Subcutaneous abdominal adipose tissue (tissue), 5 donors: ENCODE data around the gene TMEM234.

ENCODE experiments used
- H3K27ac ChIP-seq: one replicate; pipeline ENCODE4 v1.7.0; 2013; ENCODE audit warnings: low read depth, mild to moderate bottlenecking, inconsistent platforms, low read length, moderate library complexity
- H3K27me3 ChIP-seq, 5 donors: one replicate each; pipeline ENCODE4 v1.7.0; 2013; ENCODE audit warnings: low read length in 5 of 5, inconsistent platforms in 1 of 5; ENCODE audit not compliant: control insufficient read depth in 5 of 5, insufficient read depth in 4 of 5
- H3K36me3 ChIP-seq, 5 donors: one replicate each; pipeline ENCODE4 v1.7.0; 2013; ENCODE audit warnings: low read length in 5 of 5; ENCODE audit not compliant: control insufficient read depth in 5 of 5, insufficient read depth in 5 of 5
- H3K4me1 ChIP-seq, 5 donors: one replicate each; pipeline ENCODE4 v1.7.0; 2013; ENCODE audit warnings: low read length in 5 of 5, mild to moderate bottlenecking in 3 of 5, moderate library complexity in 1 of 5; ENCODE audit not compliant: control insufficient read depth in 5 of 5, insufficient read depth in 5 of 5
- H3K4me3 ChIP-seq, 5 donors: one replicate each; pipeline ENCODE4 v1.7.0; 2013; ENCODE audit warnings: low read length in 5 of 5, low read depth in 1 of 5
- H3K9ac ChIP-seq, 5 donors: one replicate each; pipeline ENCODE4 v1.7.0; 2013; ENCODE audit warnings: low read length in 5 of 5, mild to moderate bottlenecking in 4 of 5, moderate library complexity in 3 of 5
- H3K9me3 ChIP-seq, 5 donors: one replicate each; pipeline ENCODE4 v1.7.0; 2013; ENCODE audit warnings: low read length in 5 of 5; ENCODE audit not compliant: control insufficient read depth in 5 of 5
- donor health status: healthy.
- donor health status: healthy.
- donor health status: healthy.
- donor health status: healthy.
- donor health status: healthy.

The TMEM234 gene

DNA sequence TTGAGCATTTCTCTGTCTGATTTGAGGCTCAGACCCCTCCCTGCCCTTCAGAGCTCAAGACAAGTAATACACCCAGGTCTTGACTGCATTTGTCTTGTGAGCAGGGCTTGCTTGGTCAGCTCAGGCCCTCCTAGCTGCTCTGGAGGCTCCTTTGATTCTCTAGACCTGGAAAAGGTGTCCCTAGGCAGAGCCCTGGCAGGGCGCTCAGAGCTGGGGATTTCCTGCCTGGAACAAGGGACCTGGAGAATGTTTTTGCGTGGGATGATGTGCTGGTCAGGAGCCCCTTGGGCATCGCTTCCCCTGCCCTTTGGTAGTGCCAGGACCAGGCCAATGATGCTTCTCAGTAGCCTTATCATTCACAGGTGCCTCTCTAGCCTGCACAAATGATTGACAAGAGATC is 26.6 kb downstream of the TMEM234 start:
- Histone ChIP-seq H3K9ac (no peak overlapping the region), H3K4me3 (no peak overlapping the region), H3K4me1 (peaks cover 0 to 18% (median 12%) of the 10 kb centered on the region in 5 donors), H3K27me3 (no peaks in the 10 kb centered on the region), H3K27ac (no peak overlapping the region), H3K36me3 (peaks cover 14 to 82% (median 74%) of the 10 kb centered on the region in 5 donors), H3K9me3 (no peaks in the 10 kb centered on the region)

DNA sequence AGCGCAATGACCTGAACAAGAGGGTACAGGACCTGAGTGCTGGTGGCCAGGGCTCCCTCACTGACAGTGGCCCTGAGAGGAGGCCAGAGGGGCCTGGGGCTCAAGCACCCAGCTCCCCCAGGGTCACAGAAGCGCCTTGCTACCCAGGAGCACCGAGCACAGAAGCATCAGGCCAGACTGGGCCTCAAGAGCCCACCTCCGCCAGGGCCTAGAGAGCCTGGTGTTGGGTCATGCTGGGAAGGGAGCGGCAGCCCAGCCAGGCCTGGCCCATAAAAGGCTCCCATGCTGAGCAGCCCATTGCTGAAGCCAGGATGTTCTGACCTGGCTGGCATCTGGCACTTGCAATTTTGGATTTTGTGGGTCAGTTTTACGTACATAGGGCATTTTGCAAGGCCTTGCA is 27.2 kb downstream of the TMEM234 start:
- peaks cover 16 to 87% (median 79%) of the 10 kb centered on the region in 5 donors for H3K36me3 ChIP-seq
- no peaks in the 10 kb centered on the region for H3K9me3 ChIP-seq
- no peak overlapping the region for H3K27ac ChIP-seq

DNA sequence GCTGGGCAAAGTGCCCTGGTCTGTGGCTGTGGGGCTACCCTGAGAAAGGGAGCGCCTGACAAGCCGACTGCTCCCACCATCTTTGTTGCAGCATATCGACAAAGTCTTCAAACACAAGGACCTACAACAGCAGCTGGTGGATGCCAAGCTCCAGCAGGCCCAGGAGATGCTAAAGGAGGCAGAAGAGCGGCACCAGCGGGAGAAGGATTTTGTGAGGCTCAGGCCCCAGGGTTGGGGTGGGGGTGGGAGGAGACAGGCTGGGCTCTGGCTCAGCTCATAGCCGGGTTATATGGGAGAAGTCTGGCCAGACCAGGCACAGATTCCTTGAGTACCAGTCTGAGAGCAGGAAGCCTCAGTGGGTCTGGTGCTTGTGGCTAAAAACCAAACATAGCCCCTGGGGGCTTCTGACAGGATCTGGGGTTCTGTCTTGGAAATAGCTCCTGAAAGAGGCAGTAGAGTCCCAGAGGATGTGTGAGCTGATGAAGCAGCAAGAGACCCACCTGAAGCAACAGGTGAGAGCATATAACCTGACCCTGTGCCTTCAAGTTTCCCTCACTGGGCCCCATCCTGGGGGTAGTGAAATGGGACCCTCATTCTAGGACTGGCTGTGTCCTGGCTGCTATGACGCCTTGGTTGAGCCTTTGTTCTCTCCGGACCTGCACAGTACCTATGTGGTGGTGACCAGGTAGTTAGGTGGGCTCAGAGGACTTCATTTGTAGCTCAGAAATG is 29.8 kb downstream of the TMEM234 start:
- peaks cover 22 to 100% (median 98%) of the 10 kb centered on the region in 5 donors for H3K36me3 ChIP-seq
- H3K27me3 ChIP-seq: no peaks in the 10 kb centered on the region
- H3K4me1 ChIP-seq: peaks cover 0 to 6% (median 0%) of the 10 kb centered on the region in 5 donors

More for the DNA sequence above, 27.2 kb downstream of the TMEM234 start:
- H3K9ac ChIP-seq: peak overlapping the region in 1 of 5 donors; percentile 4
- no peaks in the 10 kb centered on the region for H3K27me3 ChIP-seq
- H3K4me1 ChIP-seq: peaks cover 0 to 12% (median 6%) of the 10 kb centered on the region in 5 donors
- no peak overlapping the region for H3K4me3 ChIP-seq

DNA sequence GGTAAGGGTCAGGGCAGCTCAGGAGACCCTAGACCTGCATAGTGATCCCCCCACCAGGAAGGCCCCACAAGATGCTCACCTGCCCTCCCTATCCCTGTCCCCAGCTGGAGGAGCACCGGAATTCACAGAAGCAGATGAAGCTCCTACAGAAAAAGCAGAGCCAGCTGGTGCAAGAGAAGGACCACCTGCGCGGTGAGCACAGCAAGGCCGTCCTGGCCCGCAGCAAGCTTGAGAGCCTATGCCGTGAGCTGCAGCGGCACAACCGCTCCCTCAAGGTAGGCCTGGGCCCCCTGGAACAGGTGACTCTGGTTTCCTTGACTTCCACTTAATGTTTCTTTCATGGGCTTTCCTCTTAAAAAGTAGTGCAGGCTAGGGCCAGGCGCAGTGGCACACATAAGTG is 34.3 kb downstream of the TMEM234 start:
- Histone ChIP-seq H3K27me3 (no peaks in the 10 kb centered on the region), H3K4me3 (no peak overlapping the region), H3K27ac (no peak overlapping the region), H3K9ac (no peak overlapping the region), H3K4me1 (peaks cover 0 to 16% (median 12%) of the 10 kb centered on the region in 5 donors), H3K36me3 (peaks cover 23 to 92% (median 77%) of the 10 kb centered on the region in 5 donors), H3K9me3 (no peaks in the 10 kb centered on the region)

More for the DNA sequence above, 29.8 kb downstream of the TMEM234 start:
- Histone ChIP-seq H3K9ac (no peak overlapping the region), H3K9me3 (no peaks in the 10 kb centered on the region), H3K4me3 (no peak overlapping the region), H3K27ac (no peak overlapping the region)

DNA sequence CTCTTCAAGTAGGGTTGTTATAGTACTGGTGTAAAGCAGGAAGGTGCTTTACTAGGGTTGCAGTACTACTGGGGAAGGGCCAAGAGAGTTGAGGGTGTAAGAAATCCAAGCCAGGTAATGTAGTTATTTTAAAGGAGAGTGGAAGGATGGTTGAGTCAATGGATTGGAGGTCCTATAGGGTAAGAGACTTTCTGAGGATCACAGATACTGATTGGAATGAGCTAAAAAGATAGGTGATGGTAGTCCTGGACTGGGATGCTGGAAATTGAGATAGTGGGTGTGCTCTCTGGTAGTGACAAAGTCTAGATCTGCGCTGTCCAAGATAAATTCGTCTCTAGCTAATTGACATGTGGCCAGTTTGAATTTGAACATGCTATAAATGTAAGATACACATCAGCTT is 35.7 kb downstream of the TMEM234 start:
- Histone ChIP-seq H3K27me3 (no peaks in the 10 kb centered on the region), H3K4me1 (peaks cover 3 to 29% (median 20%) of the 10 kb centered on the region in 5 donors), H3K9me3 (no peaks in the 10 kb centered on the region), H3K9ac (no peak overlapping the region), H3K4me3 (no peak overlapping the region), H3K27ac (no peak overlapping the region), H3K36me3 (peaks cover 18 to 84% (median 67%) of the 10 kb centered on the region in 5 donors)

DNA sequence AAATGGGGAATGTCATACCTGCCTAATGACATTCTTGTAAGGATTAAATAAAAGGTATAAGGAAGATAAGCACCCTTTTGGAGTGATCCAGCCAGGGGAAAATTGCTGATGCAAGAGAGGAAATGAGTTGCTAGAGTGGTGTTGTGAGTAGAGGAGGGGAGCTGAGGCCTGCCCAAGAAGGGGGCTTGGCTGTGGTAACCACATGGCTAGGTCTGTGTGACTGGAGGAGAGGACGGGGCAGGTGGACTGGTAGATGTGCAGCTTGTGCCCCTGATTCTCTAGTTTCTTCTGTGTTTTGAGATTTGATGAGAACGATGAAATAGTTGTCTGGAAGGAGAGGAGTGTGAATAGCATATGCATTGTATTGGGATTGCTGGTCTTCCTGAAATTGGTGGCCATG is 36.1 kb downstream of the TMEM234 start:
- Histone ChIP-seq H3K36me3 (peaks cover 18 to 83% (median 67%) of the 10 kb centered on the region in 5 donors), H3K9me3 (no peaks in the 10 kb centered on the region), H3K27ac (no peak overlapping the region), H3K9ac (no peak overlapping the region), H3K4me3 (no peak overlapping the region), H3K4me1 (peaks cover 3 to 33% (median 24%) of the 10 kb centered on the region in 5 donors), H3K27me3 (no peaks in the 10 kb centered on the region)

DNA sequence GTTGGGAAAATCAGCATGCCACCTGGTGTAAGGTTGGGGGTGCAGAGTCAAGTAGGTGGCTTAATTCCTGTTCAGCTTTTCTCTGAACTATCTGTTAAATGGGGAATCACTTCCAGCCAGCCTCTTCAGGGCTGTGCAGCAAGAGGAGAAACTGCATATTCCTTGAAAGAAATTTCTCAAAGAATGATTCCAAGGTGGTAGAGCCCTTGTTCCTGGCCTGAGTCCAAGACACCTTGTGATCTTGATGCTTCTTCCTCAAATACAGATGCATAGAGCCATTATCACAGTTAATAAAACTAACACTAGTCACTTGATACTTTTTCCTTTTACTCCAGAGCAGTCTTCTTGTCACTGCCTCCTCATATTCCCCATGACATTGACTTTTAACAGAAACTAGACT is 37.5 kb downstream of the TMEM234 start:
- H3K36me3 ChIP-seq: peaks cover 16 to 69% (median 54%) of the 10 kb centered on the region in 5 donors
- H3K4me3 ChIP-seq: no peak overlapping the region
- H3K27me3 ChIP-seq: no peaks in the 10 kb centered on the region
- H3K27ac ChIP-seq: no peak overlapping the region
- peaks cover 3 to 44% (median 35%) of the 10 kb centered on the region in 5 donors for H3K4me1 ChIP-seq
- H3K9me3 ChIP-seq: no peaks in the 10 kb centered on the region
- H3K9ac ChIP-seq: no peak overlapping the region

DNA sequence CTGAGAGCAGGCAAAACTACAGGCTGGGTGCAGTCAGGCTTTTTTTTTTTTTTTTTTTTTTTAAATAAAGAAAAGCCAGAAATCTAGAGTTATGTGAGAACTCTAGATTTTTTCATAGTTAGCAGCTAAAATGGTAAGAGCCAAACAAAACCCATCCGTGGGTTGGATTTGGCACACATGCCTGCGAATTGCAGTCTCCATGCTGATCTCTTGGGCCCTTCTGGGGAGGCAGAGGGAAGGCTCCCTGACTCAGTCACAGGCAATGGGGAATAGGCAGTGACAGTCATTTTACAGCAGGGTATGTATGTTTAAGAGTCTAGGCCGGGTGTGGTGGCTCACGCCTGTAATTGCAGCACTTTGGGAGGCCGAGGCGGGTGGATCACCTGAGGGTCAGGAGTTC is 40.1 kb downstream of the TMEM234 start:
- Histone ChIP-seq H3K27me3 (no peaks in the 10 kb centered on the region), H3K9me3 (no peaks in the 10 kb centered on the region), H3K4me1 (peaks cover 9 to 58% (median 46%) of the 10 kb centered on the region in 5 donors), H3K9ac (peak overlapping the region in 3 of 5 donors; percentile 41 to 97 (median 96)), H3K4me3 (peak overlapping the region in 1 of 5 donors; percentile 74), H3K27ac (peak overlapping the region; percentile 99), H3K36me3 (peaks cover 10 to 43% (median 29%) of the 10 kb centered on the region in 5 donors)

DNA sequence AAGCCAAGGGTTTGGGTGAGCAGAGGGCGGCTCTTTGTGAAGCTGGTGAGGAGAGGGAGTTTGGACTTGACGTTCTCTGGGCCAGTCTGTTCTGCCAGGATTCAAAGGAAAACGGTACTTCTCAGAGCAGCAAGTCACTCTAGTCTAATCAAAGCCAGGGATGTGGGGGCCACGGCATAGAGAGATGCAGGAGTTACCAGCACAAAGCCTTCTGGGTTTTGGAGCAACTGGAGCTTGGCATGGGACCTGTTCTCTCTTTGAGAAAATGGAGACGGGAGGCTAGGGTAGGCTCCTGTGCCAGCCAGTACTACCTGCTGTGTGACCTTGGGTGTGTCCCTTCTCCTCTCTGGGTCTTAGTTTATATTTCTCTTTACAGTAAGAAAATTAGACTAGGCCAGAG is 40.6 kb downstream of the TMEM234 start:
- Histone ChIP-seq H3K27me3 (no peaks in the 10 kb centered on the region), H3K9ac (peak overlapping the region in 4 of 5 donors; percentile 92 to 97 (median 94)), H3K27ac (peak overlapping the region; percentile 99), H3K9me3 (no peaks in the 10 kb centered on the region), H3K4me3 (peak overlapping the region; percentile 48 to 82 (median 74)), H3K4me1 (peaks cover 9 to 56% (median 46%) of the 10 kb centered on the region in 5 donors), H3K36me3 (peaks cover 9 to 38% (median 26%) of the 10 kb centered on the region in 5 donors)

DNA sequence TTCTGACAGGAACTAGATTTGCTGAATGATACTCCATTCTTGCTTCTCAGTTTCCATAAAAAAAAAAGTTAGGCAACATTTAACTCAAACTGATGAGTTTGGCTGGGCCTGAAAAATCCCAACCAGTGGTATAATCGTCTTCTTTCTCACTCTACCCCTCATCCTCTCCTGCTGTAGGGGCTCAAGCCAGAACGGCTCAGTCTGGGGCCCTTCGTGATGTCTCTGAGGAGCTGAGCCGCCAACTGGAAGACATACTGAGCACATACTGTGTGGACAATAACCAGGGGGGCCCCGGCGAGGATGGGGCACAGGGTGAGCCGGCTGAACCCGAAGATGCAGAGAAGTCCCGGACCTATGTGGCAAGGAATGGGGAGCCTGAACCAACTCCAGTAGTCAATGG is 41.1 kb downstream of the TMEM234 start:
- Histone ChIP-seq H3K27ac (peak overlapping the region; percentile 99), H3K36me3 (peaks cover 5 to 33% (median 21%) of the 10 kb centered on the region in 5 donors), H3K27me3 (no peaks in the 10 kb centered on the region), H3K4me3 (peak overlapping the region; percentile 72 to 82 (median 74)), H3K9me3 (no peaks in the 10 kb centered on the region), H3K9ac (peak overlapping the region; percentile 32 to 97 (median 92)), H3K4me1 (peaks cover 9 to 53% (median 46%) of the 10 kb centered on the region in 5 donors)
